Liver (tissue), 3 donors: ENCODE results near the gene EFCAB12.

ENCODE experiments used
- FOXA1 ChIP-seq: IDR thresholded peaks from 2 replicates; pipeline ENCODE4 v1.6.1; 2016; ENCODE audit warnings: antibody characterized with exemption
- RAD21 ChIP-seq, 2 donors: IDR thresholded peaks; 2 replicates each; pipeline ENCODE4 v1.6.1; 2016; ENCODE audit warnings: antibody characterized with exemption in 2 of 2, mild to moderate bottlenecking in 2 of 2
- TF ChIP-seq, protein P1 (sequence below): fragments of 150-350 bp; IDR thresholded peaks from 2 replicates; pipeline ENCODE4 v1.5.1; 2017; ENCODE audit warnings: improper control_type of control experiment, low read depth, low read length; ENCODE audit not compliant: missing input control
- donor health status: healthy.
- donor health status: healthy.

DNA sequence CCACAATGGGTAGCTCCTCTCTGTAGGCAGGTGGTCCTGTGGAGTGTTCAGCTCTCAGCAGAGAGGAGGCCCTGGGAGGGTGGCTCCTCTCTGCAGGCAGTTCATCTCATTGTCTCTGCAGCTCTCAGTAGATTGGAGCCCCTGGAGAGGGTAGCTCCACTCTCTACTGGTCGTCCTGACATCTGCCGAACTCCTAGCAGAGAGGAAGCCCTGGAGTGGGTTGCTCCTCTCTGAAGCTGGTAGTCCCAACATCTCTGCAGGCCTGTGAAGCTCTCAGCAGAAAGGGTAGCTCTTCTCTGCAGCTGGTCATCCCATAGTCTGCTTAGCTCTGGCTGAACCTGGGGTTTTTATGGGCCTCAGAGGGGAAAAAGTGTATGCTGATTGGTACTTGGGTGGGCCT is 50.8 kb downstream of the EFCAB12 start:
- TF ChIP-seq, protein P1, sequence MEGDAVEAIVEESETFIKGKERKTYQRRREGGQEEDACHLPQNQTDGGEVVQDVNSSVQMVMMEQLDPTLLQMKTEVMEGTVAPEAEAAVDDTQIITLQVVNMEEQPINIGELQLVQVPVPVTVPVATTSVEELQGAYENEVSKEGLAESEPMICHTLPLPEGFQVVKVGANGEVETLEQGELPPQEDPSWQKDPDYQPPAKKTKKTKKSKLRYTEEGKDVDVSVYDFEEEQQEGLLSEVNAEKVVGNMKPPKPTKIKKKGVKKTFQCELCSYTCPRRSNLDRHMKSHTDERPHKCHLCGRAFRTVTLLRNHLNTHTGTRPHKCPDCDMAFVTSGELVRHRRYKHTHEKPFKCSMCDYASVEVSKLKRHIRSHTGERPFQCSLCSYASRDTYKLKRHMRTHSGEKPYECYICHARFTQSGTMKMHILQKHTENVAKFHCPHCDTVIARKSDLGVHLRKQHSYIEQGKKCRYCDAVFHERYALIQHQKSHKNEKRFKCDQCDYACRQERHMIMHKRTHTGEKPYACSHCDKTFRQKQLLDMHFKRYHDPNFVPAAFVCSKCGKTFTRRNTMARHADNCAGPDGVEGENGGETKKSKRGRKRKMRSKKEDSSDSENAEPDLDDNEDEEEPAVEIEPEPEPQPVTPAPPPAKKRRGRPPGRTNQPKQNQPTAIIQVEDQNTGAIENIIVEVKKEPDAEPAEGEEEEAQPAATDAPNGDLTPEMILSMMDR, result no peak
- no peak for TF ChIP-seq RAD21 (IDR thresholded peaks at IDR 0.05)
- no peak for TF ChIP-seq FOXA1
